Effector memory CD8-positive, alpha-beta T cell (primary cell): ENCODE results near the gene DTWD1.
"Not testable (repeated sequence)": the region's sequence is repeated elsewhere in the genome, so short reads cannot be mapped to it uniquely, and the experiment has no call there.

ENCODE experiments used
- ATAC-seq: fragments of 150-1000 bp; cut with Tn5 transposase; replicated peaks from 2 replicates; pipeline ENCODE4 v1.10.0; 2021; ENCODE audit warnings: mild to moderate bottlenecking, moderate library complexity
- DNase-seq, 3 experiments: peaks; one replicate each; pipeline ENCODE4 v3.0.0; 2021
- H3K27ac Mint-ChIP-seq, 2 donors: one replicate each; pipeline ENCODE4 v1.8.0; 2022; ENCODE audit warnings: mild to moderate bottlenecking in 2 of 2, mixed read lengths in 2 of 2, moderate library complexity in 2 of 2
- H3K27me3 Mint-ChIP-seq, 2 donors: one replicate each; pipeline ENCODE4 v1.8.0; 2022; ENCODE audit warnings: mixed read lengths in 2 of 2
- H3K36me3 Mint-ChIP-seq: one replicate; pipeline ENCODE4 v1.8.0; 2022; ENCODE audit warnings: mild to moderate bottlenecking, moderate library complexity, mixed read lengths; ENCODE audit not compliant: insufficient read depth
- H3K4me1 Mint-ChIP-seq, 2 donors: one replicate each; pipeline ENCODE4 v1.8.0; 2022; ENCODE audit warnings: low read depth in 2 of 2, mixed read lengths in 2 of 2
- H3K4me3 Mint-ChIP-seq, 2 donors: one replicate each; pipeline ENCODE4 v1.8.0; 2022; ENCODE audit warnings: mild to moderate bottlenecking in 2 of 2, mixed read lengths in 2 of 2, moderate library complexity in 2 of 2
- H3K9me3 Mint-ChIP-seq, 2 donors: one replicate each; pipeline ENCODE4 v1.8.0; 2022; ENCODE audit warnings: mixed read lengths in 2 of 2

Gene DTWD1

DNA sequence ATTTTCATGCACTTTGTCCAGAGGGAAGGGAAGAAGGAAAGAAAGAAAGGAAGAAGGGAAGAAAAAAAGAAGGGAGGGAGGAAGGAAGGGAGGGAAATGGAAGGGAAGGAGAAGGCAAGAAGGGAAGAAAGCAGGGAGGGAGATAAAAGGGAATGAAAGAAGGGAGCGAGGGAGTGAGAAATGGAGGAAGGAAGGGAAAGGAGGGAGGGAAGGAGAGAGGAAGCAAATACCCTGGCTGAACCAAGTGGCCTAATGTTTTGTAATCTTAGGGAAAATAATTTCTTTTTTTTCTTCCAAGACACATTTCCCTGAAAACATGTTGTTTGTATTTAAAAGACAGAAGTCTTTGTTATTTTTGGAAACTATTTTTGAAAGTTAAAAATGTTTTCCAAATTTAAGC, 35.9 kb downstream of the DTWD1 start:
- H3K27ac Mint-ChIP-seq = no peak overlapping the region
- H3K4me1 Mint-ChIP-seq = no peaks in the 10 kb centered on the region

DNA sequence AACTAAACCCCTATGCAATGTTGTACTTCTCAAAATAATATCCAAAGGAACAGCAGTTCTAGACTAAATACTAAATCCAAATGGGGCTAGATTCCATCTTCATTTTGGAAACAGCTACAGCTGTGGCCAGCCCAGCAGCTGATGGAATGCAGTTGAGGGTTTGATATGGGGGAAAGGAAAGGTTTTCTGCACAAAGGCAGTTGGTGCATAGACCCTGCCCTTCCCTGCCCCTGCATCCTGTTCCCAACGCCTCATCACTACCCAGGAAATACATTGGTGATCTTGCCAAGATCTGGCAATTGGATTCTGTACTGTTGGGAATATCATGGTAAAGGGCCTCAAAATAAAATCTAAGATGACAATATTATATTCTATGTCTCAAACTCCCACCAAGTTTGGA, 43.9 kb downstream of the DTWD1 start:
- Mint-ChIP-seq H3K4me3 (no peak overlapping the region), H3K27ac (no peak overlapping the region), H3K9me3 (no peaks in the 10 kb centered on the region), H3K4me1 (no peaks in the 10 kb centered on the region), H3K36me3 (no peaks in the 10 kb centered on the region), H3K27me3 (peaks cover 12 to 39% of the 10 kb centered on the region in 2 donors)
- DNase-seq = no peak
- ATAC-seq = no peak

More for the DNA sequence above, 35.9 kb downstream of the DTWD1 start:
- Mint-ChIP-seq H3K4me3 (no peak overlapping the region), H3K27me3 (peaks cover 17 to 23% of the 10 kb centered on the region in 2 donors), H3K36me3 (no peaks in the 10 kb centered on the region), H3K9me3 (peaks cover 0 to 6% of the 10 kb centered on the region in 2 donors)
- ATAC-seq (no peak), DNase-seq (no peak)

DNA sequence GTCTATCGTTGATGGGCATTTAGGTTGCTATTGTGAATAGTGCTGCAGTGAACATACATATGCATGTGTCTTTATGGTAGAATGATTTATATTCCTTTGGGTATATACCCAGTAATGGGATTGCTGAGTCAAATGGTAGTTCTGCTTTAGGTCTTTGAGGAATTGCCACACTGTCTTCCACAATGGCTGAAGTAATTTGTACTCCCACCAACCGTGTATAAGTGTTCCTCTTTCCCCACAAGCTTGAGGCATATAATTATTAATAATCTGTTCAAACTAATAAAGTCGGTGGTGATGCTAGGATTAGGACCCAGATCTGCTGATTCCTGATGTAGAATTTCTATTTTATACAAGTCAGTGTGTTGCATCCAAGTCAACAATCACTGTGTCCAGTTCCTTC, 45.6 kb downstream of the DTWD1 start:
- not testable (repeated sequence) for H3K4me1 Mint-ChIP-seq

DNA sequence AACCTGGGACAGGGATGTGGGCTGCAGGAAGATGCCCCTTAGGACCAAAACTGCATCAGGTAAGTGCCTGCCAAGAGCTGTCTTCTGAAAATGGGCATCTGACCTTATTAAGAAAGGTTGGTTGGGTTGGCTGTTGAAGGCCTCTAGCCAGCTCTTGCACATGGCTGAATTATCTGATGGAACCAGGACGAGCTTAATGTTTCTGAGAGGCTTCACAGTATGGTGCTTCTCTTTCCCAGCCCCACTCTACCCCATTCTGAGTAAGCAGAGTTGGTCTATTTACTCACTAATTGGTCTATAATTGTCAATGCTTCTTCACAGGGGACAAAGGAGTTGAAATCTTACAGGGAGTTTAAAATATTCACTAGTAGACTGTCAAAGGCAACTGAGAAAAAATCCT, 48.4 kb downstream of the DTWD1 start:
- Mint-ChIP-seq H3K27ac (no peak overlapping the region), H3K4me1 (no peaks in the 10 kb centered on the region), H3K36me3 (no peaks in the 10 kb centered on the region), H3K4me3 (no peak overlapping the region), H3K9me3 (no peaks in the 10 kb centered on the region), H3K27me3 (peaks cover 9 to 21% of the 10 kb centered on the region in 2 donors)
- ATAC-seq = no peak
- DNase-seq = no peak

More for the DNA sequence above, 45.6 kb downstream of the DTWD1 start:
- not testable (repeated sequence) for H3K4me3 Mint-ChIP-seq, H3K27ac Mint-ChIP-seq, H3K36me3 Mint-ChIP-seq, DNase-seq, H3K9me3 Mint-ChIP-seq, ATAC-seq
- H3K27me3 Mint-ChIP-seq = peaks cover 9 to 30% of the 10 kb centered on the region in 2 donors

- Mint-ChIP-seq H3K4me1 (no peaks in the 10 kb centered on the region), H3K27me3 (peaks cover 17 to 34% of the 10 kb centered on the region in 2 donors), H3K27ac (no peak overlapping the region), H3K4me3 (no peak overlapping the region), H3K9me3 (no peaks in the 10 kb centered on the region), H3K36me3 (no peaks in the 10 kb centered on the region)
- no peak for ATAC-seq
- no peak for DNase-seq
These were observed 53.0 kb downstream of the DTWD1 start for GRCh38 chr15:49673861-49674260.

DNA sequence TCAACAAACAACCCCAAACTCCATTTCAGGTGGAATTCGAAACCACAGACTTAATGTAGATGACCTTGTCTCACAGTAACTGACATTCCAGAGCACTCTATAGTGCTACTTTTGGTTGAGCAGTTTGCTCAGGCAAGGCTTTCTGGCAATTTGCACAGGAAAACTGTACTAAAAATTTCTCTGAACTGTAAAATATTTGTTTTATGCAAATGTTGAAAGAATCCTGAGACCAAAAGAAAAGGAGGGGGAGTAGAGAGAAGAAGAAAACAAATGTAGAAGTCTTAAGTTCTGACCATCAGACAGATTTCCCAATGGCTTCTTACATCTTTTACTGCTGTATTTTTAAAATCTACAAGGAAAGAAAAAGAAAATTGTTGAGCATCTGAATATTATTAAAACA, 53.5 kb downstream of the DTWD1 start:
- Mint-ChIP-seq H3K27me3 (peaks cover 12 to 34% of the 10 kb centered on the region in 2 donors), H3K4me1 (no peaks in the 10 kb centered on the region), H3K27ac (no peak overlapping the region), H3K36me3 (no peaks in the 10 kb centered on the region), H3K4me3 (no peak overlapping the region), H3K9me3 (no peaks in the 10 kb centered on the region)
- no peak for ATAC-seq
- no peak for DNase-seq

DNA sequence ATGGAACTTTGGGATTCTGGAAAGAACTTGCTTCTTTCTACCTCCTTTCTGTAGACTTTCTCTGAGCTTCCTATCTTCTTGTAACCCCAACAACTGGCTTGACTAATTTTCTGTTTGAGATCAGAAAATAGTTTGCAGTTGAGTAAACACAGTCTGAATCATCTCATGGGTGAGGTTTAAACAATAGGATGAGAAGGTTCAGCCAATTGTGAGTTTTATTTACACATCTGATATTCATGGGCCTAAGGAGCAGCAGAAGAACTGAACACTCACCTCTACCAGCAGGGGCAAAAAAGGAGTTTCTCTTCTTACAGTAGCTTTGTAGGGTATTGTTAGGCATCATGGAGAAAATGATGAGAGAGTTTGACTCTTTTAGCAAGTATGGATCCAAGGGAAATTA, 54.2 kb downstream of the DTWD1 start:
- DNase-seq = no peak
- H3K9me3 Mint-ChIP-seq = no peaks in the 10 kb centered on the region
- H3K27me3 Mint-ChIP-seq = peaks cover 11 to 34% of the 10 kb centered on the region in 2 donors
- ATAC-seq = no peak
- no peaks in the 10 kb centered on the region for H3K4me1 Mint-ChIP-seq
- H3K4me3 Mint-ChIP-seq = no peak overlapping the region
- no peak overlapping the region for H3K27ac Mint-ChIP-seq
- no peaks in the 10 kb centered on the region for H3K36me3 Mint-ChIP-seq

GRCh38 chr15:49678655-49679054, 57.8 kb downstream of the DTWD1 start:
- Mint-ChIP-seq H3K36me3 (no peaks in the 10 kb centered on the region), H3K9me3 (no peaks in the 10 kb centered on the region), H3K27me3 (peaks cover 11 to 40% of the 10 kb centered on the region in 2 donors), H3K27ac (no peak overlapping the region), H3K4me1 (no peaks in the 10 kb centered on the region), H3K4me3 (no peak overlapping the region)
- no peak for ATAC-seq
- no peak for DNase-seq

- Mint-ChIP-seq H3K27me3 (peaks cover 0 to 8% of the 10 kb centered on the region in 2 donors), H3K36me3 (no peaks in the 10 kb centered on the region), H3K27ac (no peak overlapping the region), H3K9me3 (no peaks in the 10 kb centered on the region), H3K4me1 (no peaks in the 10 kb centered on the region), H3K4me3 (no peak overlapping the region)
- ATAC-seq (no peak), DNase-seq (no peak)
These were observed 65.8 kb downstream of the DTWD1 start for GRCh38 chr15:49686599-49686998.

DNA sequence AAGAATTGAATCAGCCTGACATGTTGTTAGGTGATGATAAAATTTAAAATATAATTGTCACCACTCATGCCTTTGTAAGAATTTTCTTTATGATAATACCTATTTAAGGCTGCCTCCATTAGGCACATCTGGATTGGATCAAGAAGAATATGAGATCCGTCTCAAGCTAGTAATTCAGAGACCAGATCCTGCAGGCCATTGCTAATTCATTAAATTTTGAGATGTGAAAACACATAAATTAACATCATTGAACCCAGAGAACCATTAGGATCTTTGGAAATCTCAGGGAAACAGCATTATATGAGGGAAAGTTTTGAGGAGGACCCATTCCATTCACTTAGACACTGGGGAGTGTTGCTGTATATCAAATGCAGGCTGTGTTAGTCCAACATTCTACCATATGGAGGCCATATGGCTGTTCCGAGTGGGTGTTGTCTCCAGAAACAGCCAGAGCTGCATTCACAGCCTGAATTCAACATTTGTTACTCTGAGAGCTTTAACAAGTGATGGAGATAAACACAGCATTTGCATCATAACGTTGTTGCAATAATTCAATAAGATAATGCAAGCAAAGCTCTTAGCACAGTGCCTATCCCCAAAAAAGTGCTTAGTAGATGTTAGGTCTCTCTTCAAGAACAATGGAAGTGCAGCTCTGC, 67.4 kb downstream of the DTWD1 start:
- Mint-ChIP-seq H3K36me3 (no peaks in the 10 kb centered on the region), H3K4me3 (no peak overlapping the region), H3K4me1 (no peaks in the 10 kb centered on the region), H3K27ac (no peak overlapping the region), H3K27me3 (peaks cover 0 to 5% of the 10 kb centered on the region in 2 donors), H3K9me3 (no peaks in the 10 kb centered on the region)
- DNase-seq (no peak), ATAC-seq (no peak)

DNA sequence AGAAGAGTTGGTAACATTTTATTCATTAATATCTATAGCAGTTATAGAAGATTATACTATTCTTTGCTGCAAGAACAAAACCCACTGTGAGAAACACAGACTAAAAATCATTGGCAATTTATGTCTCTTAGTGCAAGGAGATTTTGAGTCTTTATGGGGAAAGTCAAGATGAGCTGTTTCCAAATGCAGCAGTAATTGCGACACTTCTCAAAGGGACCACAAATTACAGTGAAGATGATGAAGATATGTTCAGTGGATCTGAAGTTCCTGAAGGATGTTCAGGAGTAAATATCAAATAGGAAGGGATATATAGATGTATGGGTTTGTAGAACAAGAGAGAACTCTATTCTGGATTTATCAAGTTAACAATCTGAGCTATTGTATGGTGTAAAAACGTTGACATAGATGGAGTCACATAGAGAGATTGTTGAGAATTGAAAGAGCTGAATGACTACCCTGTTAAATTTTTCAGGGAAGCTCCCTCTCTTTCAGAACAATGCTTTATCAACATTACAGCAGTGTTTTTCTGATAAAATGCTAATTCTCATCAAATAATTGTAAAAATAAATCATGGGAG, 71.8 kb downstream of the DTWD1 start:
- ATAC-seq (no peak), DNase-seq (no peak)
- Mint-ChIP-seq H3K36me3 (no peaks in the 10 kb centered on the region), H3K4me3 (no peak overlapping the region), H3K4me1 (no peaks in the 10 kb centered on the region), H3K27me3 (no peaks in the 10 kb centered on the region), H3K27ac (no peak overlapping the region), H3K9me3 (no peaks in the 10 kb centered on the region)

DNA sequence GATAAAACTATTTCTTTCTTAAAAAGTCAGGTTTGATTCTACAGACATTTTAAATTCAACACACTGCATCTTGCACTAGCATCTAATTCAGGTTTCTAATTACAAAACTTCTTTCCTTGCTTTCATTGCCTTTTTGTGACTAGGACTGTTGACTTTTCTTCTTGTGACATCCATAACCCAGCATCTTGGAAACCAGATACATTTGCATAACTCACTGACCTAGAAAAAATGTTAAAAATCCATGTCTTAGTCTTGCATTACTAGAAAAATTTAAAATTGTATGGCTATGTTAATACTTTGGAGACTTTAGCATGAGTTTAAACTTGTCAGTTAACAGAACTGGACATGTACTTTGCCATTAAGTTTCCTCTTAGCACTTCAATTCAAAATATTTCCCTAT, 72.7 kb downstream of the DTWD1 start:
- DNase-seq (no peak), ATAC-seq (no peak)
- H3K9me3 Mint-ChIP-seq = no peaks in the 10 kb centered on the region
- H3K27me3 Mint-ChIP-seq = no peaks in the 10 kb centered on the region
- no peak overlapping the region for H3K27ac Mint-ChIP-seq
- H3K4me1 Mint-ChIP-seq = no peaks in the 10 kb centered on the region
- H3K4me3 Mint-ChIP-seq = no peak overlapping the region
- no peaks in the 10 kb centered on the region for H3K36me3 Mint-ChIP-seq

DNA sequence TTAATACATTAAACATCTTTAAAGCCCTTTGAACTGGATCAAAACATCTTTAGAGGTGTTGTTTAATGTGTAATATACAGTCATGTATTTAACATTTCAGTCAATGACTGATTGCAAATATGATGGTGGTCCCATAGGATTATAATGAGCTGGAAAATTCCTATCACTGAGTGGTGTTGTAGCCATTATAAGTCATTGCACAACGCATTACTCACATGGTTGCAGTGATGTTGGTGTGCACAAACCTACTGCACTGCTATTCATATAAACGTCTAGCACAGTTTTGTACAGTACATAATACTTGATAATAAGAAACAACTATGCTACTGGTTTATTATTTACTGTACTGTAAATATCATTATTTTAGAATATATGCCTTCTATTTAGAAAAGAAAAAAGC, 75.6 kb downstream of the DTWD1 start:
- DNase-seq (no peak), ATAC-seq (no peak)
- H3K4me3 Mint-ChIP-seq = no peak overlapping the region
- no peak overlapping the region for H3K27ac Mint-ChIP-seq
- H3K36me3 Mint-ChIP-seq = no peaks in the 10 kb centered on the region
- H3K9me3 Mint-ChIP-seq = no peaks in the 10 kb centered on the region
- H3K27me3 Mint-ChIP-seq = no peaks in the 10 kb centered on the region
- no peaks in the 10 kb centered on the region for H3K4me1 Mint-ChIP-seq

DNA sequence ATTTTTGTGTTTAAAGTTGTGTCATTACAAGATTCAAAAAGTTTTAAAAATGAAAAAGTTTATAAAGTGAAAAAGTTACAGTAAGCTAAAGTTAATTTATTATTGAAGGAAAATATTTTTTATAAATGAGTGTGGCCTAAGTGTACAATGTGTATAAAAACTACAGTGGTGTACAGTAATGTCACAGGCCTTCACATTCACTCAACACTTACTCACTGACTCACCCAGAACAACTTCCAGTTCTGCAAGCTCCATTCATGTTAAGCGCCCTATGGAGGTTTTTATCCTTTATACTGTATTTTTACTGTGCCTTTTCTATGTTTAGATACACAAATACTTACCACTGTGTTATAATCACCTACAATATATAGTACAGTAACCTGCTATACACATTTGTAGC, 76.3 kb downstream of the DTWD1 start:
- Mint-ChIP-seq H3K4me1 (no peaks in the 10 kb centered on the region), H3K27ac (no peak overlapping the region), H3K4me3 (no peak overlapping the region), H3K9me3 (no peaks in the 10 kb centered on the region), H3K27me3 (no peaks in the 10 kb centered on the region), H3K36me3 (no peaks in the 10 kb centered on the region)
- DNase-seq (no peak), ATAC-seq (no peak)
